IPS-20b (cell line): ENCODE results near the gene ALPL.
"Not testable (repeated sequence)": the region's sequence is repeated elsewhere in the genome, so short reads cannot be mapped to it uniquely, and the experiment has no call there.

Experiments used
- H3K27ac ChIP-seq: one replicate; pipeline ENCODE4 v1.5.1; 2013; ENCODE audit warnings: low read length
- H3K27me3 ChIP-seq: 2 replicates; pipeline ENCODE4 v1.6.1; 2013; ENCODE audit warnings: mild to moderate bottlenecking, low read length, inconsistent platforms; ENCODE audit not compliant: insufficient read depth
- H3K36me3 ChIP-seq: 2 replicates; pipeline ENCODE4 v1.6.1; 2013; ENCODE audit warnings: low read depth, mild to moderate bottlenecking, inconsistent platforms, low read length, moderate library complexity; ENCODE audit not compliant: insufficient read depth
- H3K4me1 ChIP-seq: 2 replicates; pipeline ENCODE4 v1.6.1; 2013; ENCODE audit warnings: mild to moderate bottlenecking, control low read depth, inconsistent platforms, low read length, moderate library complexity; ENCODE audit not compliant: insufficient read depth
- H3K4me3 ChIP-seq: 2 replicates; pipeline ENCODE4 v1.5.1; 2013; ENCODE audit warnings: mild to moderate bottlenecking, low read length, inconsistent platforms
- H3K9ac ChIP-seq: 2 replicates; pipeline ENCODE4 v1.6.1; 2013; ENCODE audit warnings: low read depth, mild to moderate bottlenecking, inconsistent platforms, low read length, moderate library complexity
- H3K9me3 ChIP-seq: 2 replicates; pipeline ENCODE4 v1.6.1; 2013; ENCODE audit warnings: mild to moderate bottlenecking, low read depth, low read length, inconsistent platforms; ENCODE audit not compliant: insufficient read depth

The ALPL gene

DNA sequence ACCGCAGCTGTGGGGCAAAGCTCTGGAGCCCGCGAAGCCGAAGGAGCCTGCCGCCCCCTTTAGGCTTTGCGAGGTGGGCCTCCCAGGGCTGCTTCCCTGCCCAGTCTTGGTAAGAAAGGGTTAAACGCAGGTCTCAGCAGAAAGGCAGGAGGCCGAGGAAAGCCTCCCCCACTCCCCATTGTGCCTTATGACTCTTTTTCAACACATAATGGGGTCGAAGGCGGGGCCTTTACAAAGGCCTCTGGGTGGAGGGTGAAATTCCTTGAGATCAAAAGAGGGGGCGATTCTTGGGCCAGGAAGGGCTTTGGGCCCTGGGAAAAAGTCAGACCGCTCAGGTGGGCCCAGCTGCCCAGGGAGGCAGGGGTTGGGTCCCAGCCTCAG lies 880 bp downstream of the ALPL start:
- Histone ChIP-seq H3K4me3 (peak overlapping the region; percentile 87), H3K9me3 (no peaks in the 10 kb centered on the region), H3K36me3 (peaks cover 17% of the 10 kb centered on the region; the same call in 1 of the 2 replicates), H3K27ac (no peak overlapping the region), H3K9ac (peak overlapping the region; percentile 83; the same call in 1 of the 2 replicates), H3K27me3 (peaks cover 15% of the 10 kb centered on the region), H3K4me1 (peaks cover 16% of the 10 kb centered on the region; the same call in 1 of the 2 replicates)

DNA sequence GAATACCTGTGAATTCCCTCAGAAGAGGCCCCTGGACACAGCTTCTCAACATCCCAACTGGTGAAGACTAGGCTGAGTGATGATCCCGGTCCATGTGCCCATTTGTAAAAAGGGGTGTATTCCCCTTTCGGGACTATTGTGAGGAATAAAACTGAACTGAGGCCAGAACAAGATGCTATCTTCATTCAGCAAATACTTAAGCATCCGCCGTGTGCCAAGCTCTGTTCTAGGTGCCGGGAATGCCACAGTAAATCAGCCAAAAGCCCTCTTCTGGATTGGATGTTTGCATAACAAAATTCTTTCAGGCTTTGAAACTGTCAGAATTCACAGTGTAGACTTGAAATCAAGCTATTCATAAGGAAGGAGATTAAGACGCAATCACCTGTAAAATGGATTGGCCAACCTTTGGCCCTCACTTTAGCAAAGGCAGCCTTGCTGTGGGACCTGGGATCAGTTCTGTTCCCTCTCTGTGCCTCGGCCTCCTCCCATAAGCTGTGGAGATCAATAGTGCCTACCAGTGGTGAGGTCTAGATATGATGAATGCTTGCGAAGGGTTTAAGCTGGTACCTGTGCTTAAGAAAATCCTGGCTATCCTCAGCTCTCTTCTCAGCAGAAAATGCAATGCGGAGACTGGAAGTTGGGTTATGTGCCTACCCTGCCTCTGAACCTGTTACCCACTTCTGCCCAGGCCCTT lies 1.8 kb downstream of the ALPL start:
- Histone ChIP-seq H3K9ac (peak overlapping the region; percentile 62; the same call in 1 of the 2 replicates), H3K4me1 (peaks cover 16% of the 10 kb centered on the region; the same call in 1 of the 2 replicates), H3K36me3 (peaks cover 17% of the 10 kb centered on the region; the same call in 1 of the 2 replicates), H3K27ac (no peak overlapping the region), H3K4me3 (peak overlapping the region; percentile 87), H3K9me3 (no peaks in the 10 kb centered on the region), H3K27me3 (peaks cover 15% of the 10 kb centered on the region)

DNA sequence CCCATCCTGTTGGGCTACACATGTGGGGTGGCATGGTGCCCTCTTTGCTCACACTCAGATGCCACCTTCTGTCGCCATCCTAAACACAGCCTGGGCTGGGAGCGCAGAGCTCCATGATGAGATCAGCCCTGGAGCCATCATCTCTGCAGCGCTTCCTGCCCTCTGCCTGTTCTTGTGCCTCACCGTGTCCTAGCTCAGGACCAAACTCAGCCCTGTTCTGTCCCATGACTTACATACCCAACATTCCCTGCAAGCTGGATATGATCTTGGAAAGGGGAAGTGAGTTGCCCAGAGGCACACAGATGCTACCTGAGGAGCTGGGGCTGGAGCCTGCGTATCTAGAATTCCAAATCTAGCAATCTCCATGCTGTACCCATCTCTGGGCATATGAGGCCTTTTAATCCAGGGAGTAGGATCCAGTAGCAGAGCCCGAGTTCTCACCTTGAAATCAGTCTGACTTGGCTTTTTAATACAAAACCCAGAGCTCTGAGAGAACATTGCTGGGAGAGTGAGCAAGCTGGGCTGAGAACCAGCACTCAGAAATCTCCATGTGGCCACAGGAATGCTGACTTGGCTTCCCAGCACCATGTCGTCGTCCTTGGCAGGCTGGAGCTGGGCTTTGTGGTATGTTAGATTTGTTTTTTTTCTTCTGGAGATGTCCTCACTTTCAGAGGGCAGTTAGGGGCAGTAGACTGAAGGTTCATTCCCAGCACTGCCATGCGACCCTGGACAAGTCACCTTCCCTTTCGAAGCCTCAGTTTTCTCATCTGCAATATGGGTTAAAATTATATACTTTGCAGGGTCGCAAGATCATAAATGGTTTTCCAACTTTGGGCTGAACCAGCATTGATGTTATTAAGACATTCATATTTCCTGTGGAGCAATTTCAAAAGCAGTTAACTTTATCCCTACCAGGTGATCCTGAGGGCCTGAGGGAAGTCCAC lies 2.6 kb downstream of the ALPL start:
- Histone ChIP-seq H3K4me1 (peaks cover 23% of the 10 kb centered on the region; the same call in 1 of the 2 replicates), H3K27ac (no peak overlapping the region), H3K9me3 (no peaks in the 10 kb centered on the region), H3K9ac (no peak overlapping the region), H3K4me3 (no peak overlapping the region), H3K36me3 (peaks cover 17% of the 10 kb centered on the region; the same call in 1 of the 2 replicates), H3K27me3 (peaks cover 15% of the 10 kb centered on the region)

DNA sequence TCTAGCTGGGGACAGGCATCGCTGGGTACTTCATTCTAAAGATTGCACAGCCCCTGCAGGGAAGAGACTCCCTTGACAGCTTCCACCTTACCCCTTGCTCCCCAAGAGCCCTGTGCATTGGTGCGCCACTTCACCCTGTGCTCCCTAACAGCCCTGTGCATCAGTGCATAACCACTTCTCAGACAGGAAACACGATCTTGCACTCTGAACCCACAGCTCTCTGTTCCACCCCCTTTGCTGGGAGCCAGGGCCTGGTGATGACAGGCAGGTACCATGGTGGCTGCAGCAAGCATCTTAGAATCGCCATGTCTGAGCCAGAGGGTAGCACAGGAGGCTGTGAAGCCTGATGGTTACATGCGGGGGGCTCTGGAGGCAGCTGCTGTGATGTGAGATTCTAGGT lies 5.0 kb downstream of the ALPL start:
- no peaks in the 10 kb centered on the region for H3K9me3 ChIP-seq
- H3K27ac ChIP-seq, result no peak overlapping the region
- H3K36me3 ChIP-seq, result peaks cover 17% of the 10 kb centered on the region; the same call in 1 of the 2 replicates
- H3K27me3 ChIP-seq, result no peaks in the 10 kb centered on the region
- H3K4me1 ChIP-seq, result peaks cover 44% of the 10 kb centered on the region
- H3K4me3 ChIP-seq, result no peak overlapping the region
- H3K9ac ChIP-seq, result no peak overlapping the region

DNA sequence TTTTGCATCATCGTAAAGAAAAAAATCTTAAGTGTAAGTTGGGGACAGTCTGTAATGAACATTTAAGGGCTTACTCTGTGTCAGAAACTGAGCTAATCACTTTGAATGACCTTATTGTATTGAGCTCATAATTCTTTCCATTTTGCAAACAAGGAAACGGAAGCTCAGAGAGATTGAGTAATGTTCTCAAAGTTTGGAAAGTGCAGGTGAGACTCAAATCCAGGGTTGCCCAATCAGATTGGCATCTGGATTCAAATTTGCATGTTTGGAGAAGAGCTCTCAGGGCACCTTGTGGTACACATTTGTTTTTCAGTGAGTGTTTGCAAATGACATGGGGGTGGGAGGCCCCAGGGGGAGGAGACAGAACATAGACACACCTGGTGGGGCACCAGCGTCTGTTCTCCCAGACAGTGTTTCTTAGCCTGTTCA lies 8.0 kb downstream of the ALPL start:
- H3K4me1 ChIP-seq, result peaks cover 43% of the 10 kb centered on the region
- H3K4me3 ChIP-seq, result no peak overlapping the region
- peaks cover 5% of the 10 kb centered on the region; the same call in 1 of the 2 replicates for H3K36me3 ChIP-seq
- H3K9me3 ChIP-seq, result no peaks in the 10 kb centered on the region
- H3K27me3 ChIP-seq, result no peaks in the 10 kb centered on the region
- no peak overlapping the region for H3K27ac ChIP-seq
- H3K9ac ChIP-seq, result no peak overlapping the region

DNA sequence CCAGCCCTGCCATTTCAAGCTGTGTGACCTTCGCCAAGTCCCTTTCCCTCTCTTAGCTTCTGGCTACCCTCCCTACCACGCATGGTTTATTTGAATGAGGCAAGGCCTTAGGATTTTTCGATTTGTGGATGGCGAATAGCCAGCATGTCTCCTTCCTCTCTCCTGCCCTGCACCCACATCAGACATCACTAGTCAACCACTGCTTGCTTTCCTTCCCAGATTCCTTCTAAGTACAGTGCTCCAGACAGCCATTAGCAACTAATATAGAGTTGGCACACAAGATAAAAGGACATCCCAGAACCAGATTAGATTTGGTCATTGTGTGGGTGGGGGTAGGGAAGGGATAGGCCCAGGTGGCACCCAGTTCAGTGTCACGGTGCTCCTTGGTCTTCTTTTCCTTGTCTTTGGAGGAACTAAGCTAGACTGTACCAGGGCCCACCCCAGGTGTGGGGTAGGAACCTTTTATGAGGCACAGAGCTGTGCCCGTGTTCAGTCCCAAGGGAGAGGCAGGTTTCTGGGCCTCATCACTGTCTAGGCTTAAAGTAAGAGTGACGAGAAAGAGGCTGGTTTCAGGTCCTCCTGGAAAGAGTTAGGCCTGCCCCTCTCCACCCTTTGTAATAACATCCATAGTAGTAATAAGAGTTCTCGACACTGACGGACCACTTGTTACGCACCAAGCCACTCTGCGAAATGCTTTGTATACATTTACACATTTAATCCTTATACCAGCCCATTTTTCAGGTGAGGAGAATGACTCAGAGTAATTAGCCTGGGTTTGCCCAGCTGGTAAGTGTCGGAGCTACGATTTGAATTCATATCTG lies 8.6 kb downstream of the ALPL start:
- no peak overlapping the region for H3K27ac ChIP-seq
- no peak overlapping the region for H3K9ac ChIP-seq
- H3K4me1 ChIP-seq, result peaks cover 39% of the 10 kb centered on the region

DNA sequence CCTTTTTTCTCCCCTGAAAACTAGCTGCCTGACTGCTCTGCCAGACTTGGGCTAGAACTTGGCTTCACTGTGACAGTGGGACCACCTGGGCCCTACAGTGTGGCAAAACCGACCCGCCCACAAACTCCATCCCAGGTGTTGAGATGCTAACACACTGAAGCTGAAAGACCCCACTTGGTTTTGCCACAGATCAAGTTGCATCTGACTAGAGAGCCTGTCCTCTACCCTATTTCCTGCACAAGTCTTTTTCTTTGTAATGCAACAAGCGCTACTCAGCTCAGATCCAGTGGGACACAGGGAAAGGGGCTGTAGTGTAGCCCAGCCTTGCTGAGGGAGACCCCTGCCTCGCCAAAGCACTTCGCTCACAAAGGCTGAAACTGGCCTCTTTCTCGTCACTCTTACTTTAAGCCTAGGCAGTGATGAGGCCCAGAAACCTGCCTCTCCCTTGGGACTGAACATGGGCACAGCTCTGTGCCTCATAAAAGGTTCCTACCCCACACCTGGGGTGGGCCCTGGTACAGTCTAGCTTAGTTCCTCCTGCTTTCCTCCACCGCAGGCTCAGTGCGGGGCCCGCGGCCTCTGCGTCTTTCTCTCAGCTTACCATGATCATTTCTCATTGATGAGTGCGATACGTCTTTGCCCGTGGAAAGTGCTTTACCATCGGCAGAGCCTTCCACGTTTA lies 9.7 kb downstream of the ALPL start:
- no peaks in the 10 kb centered on the region for H3K36me3 ChIP-seq
- no peaks in the 10 kb centered on the region for H3K9me3 ChIP-seq
- H3K4me3 ChIP-seq, result peak overlapping the region; percentile 5; the same call in 1 of the 2 replicates
- peak overlapping the region; percentile 67; the same call in 1 of the 2 replicates for H3K9ac ChIP-seq
- peak overlapping the region; percentile 38 for H3K27ac ChIP-seq
- H3K27me3 ChIP-seq, result no peaks in the 10 kb centered on the region
- H3K4me1 ChIP-seq, result peaks cover 39% of the 10 kb centered on the region

More for the DNA sequence above, 8.6 kb downstream of the ALPL start:
- H3K36me3 ChIP-seq, result no peaks in the 10 kb centered on the region
- H3K4me3 ChIP-seq, result no peak overlapping the region
- H3K9me3 ChIP-seq, result no peaks in the 10 kb centered on the region
- H3K27me3 ChIP-seq, result no peaks in the 10 kb centered on the region

DNA sequence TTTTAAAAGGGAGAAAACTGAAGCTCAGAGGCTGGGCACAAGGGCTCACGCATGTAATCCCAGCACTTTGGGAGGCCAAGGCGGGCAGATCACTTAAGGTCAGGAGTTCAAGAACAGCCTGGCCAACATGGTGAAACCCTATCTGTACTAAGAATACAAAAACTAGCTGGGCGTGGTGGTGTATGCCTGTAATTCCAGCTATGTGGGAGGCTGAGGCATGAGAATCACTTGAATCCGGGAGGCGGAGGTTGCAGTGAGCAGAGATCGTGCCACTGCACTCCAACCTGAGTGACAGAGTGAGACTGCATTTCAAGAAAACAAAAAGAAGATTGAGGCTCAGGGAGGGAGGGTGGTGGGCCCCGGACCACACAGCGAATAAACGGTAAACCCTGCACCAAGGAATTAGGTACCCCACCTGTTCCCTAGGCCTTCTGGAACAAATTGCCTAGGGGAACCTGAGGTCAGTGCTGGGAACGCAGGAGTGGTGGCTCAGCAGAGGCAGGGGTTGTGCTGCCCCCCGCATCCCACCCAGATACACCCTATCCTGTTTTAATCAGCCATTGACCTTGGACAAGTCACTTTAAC lies 10.4 kb downstream of the ALPL start:
- H3K4me1 ChIP-seq, result peaks cover 39% of the 10 kb centered on the region
- not testable (repeated sequence) for H3K9me3 ChIP-seq, H3K36me3 ChIP-seq, H3K27me3 ChIP-seq, H3K4me3 ChIP-seq
- H3K27ac ChIP-seq, result peak overlapping the region; percentile 38
- peak overlapping the region; percentile 67; the same call in 1 of the 2 replicates for H3K9ac ChIP-seq

DNA sequence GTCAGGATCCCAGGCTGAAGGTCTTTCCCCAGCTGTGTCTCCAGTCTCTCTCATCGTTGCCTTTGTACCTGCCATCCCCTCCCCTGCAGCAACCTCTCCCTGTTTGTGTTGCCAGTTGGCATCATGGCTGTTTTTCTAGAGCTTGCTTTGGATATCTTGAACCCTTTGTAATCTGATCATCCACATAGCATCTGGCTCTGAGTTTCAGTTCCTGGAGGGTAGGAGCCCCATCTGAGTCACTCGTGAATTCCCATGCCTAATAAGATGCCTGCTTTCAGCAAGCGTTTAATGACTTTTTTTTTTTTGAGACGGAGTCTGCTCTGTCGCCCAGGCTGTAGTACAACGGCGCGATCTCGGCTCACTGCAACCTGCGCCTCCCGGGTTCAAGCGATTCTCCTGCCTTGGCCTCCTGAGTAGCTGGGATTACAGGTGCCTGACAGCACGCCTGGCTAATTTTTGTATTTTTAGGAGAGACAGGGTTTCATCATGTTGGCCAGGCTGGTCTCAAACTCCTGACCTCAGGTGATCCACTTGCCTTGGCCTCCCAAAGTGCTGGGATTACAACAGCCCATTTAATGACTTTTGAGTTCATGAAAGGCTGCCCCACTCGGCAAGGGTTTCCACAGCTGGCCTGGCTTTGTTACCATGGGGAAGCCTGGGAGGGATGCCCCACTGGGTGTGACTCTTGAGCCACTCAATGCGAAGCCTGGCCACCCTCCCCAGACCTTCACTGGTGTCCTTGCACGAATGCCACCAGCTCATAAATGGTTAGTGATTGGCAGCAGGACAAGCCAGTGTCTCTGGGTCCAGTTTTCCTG lies 11.9 kb downstream of the ALPL start:
- no peaks in the 10 kb centered on the region for H3K36me3 ChIP-seq
- H3K4me3 ChIP-seq, result no peak overlapping the region
- H3K27me3 ChIP-seq, result no peaks in the 10 kb centered on the region
- peaks cover 38% of the 10 kb centered on the region for H3K4me1 ChIP-seq
- no peak overlapping the region for H3K9ac ChIP-seq
- H3K9me3 ChIP-seq, result no peaks in the 10 kb centered on the region
- H3K27ac ChIP-seq, result no peak overlapping the region

DNA sequence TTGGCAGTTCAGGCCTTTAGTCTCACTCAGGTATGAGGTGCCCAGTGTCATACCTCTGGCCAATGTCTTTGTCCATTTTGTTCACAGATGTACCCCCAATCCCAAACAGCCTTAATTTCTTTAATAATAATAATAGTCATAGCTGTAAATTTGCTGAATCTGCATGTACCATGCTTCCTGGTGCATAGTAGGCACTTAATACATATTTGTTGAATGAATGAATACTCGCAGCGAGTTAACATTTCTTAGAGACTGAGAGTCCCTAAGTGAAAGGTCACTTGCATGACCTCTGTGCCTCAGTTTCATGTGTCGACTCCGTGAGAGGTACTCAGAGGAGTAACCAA lies 12.5 kb downstream of the ALPL start:
- H3K27me3 ChIP-seq, result no peaks in the 10 kb centered on the region
- H3K4me3 ChIP-seq, result no peak overlapping the region
- peaks cover 33% of the 10 kb centered on the region for H3K4me1 ChIP-seq
- no peaks in the 10 kb centered on the region for H3K36me3 ChIP-seq
- no peaks in the 10 kb centered on the region for H3K9me3 ChIP-seq
- H3K9ac ChIP-seq, result no peak overlapping the region
- no peak overlapping the region for H3K27ac ChIP-seq
